ENCODE results near the gene MYO18B.
"Not testable (repeated sequence)": the region's sequence is repeated elsewhere in the genome, so short reads cannot be mapped to it uniquely, and the experiment has no call there.

MYO18B gene

DNA sequence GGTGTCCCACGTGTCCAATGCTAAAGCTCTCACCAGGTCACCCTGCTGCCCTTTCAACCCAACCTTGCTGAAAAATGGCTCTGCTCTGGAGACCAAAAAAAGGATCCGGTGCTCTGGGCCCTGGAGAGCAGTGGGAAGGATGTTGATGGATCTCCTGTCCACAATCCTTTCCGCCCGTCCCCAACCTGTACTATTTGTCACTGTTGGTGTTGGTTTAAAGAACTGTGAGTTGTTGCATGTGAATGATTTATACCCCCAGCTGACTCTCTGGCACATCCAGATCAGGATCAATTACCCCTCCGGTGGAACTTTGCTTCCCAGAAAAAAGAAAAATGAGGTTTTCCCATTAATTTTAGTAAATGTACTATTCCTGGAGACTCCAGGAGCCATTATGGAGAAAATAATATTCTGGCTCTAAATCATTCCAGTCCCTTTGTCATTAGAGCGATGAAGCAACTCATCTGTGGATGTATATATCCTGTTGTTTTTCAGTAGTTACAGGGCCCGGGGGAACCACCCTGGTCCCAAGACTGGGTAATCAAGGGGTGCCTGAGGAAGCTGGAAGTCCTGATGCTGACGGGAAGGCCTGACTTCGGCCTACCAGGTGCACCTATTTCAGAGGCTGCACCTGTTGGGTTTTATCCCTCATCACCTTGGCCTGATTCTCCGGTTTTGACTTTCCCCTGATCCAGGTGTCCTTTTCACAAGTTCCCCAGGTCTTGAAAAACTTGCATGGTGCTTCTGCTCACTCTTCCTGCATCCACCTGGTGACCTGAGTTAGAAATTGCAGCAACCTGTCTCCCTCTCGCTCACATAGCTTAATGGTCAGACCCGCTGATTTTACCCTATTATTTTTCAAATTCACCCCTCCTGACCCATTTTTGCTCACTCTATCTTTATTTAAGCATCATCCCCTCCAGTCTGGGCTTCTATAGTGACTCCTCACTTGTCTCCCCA is 218.1 kb downstream of the MYO18B start:
- DNase-seq, result no peak

DNA sequence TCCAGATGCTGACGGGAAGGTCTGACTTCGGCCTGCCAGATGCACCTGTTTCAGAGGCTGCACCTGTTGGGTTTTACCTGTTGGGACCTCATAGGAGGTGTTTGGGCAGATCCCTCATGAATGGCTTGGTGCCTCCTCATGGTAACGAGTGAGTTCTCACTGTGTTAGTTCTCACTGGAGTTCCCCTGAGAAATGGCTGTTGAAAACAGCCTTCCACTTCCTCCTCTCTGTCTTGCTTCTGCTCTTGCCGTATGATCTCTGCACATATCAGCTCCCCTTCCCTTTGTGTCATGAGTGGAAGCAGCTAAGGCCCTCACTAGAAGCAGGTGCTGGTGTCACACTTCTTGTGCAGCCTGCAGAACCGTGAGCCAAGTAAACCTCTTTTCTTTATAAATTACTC is 219.7 kb downstream of the MYO18B start:
- DNase-seq, result no peak

- no peak for DNase-seq
These were observed 220.7 kb downstream of the MYO18B start for GRCh38 chr22:25962711-25963110.

- DNase-seq, result no peak
These were observed 223.2 kb downstream of the MYO18B start for GRCh38 chr22:25964961-25965730.

DNA sequence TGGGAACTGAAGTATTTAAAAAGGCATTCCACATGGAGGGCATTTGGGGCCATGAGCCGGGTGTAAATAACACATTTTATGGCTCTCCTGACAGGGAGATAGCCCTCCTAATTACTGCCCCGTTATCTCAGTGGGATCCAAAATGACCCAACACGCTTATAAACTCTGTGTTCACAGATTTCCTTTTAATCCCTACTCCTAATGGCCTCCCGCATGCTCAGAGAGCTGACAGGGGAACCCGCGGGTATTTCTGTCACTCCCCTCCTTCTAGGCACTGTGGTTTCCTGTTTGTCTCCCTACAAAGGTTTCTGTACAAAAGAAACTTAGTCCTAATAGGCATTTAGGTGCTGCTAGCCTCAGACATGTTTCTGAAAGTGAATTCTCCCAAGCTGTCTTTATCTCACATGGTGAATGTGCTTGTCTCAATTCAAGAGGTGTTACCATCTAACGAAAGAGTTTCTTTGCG is 224.5 kb downstream of the MYO18B start:
- DNase-seq, result no peak

- DNase-seq, result no peak
These were observed 227.3 kb downstream of the MYO18B start for GRCh38 chr22:25969286-25969685.

DNA sequence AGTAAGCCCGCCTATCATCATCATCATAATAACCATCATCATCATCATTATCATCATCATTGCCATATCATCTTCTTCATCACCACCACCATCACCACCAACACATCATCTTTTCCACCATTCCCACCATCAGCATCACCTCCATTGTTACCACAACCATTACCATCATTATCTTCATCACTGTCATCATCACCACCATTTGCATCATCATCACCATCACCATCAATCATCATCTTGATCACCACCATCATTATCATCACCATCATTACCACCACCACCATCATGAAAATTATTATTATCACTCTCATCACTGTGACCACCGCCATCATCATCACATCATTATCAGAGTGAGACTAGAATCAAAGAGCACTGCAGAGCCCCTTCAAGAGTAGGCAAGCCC is 227.9 kb downstream of the MYO18B start:
- DNase-seq, result no peak

DNA sequence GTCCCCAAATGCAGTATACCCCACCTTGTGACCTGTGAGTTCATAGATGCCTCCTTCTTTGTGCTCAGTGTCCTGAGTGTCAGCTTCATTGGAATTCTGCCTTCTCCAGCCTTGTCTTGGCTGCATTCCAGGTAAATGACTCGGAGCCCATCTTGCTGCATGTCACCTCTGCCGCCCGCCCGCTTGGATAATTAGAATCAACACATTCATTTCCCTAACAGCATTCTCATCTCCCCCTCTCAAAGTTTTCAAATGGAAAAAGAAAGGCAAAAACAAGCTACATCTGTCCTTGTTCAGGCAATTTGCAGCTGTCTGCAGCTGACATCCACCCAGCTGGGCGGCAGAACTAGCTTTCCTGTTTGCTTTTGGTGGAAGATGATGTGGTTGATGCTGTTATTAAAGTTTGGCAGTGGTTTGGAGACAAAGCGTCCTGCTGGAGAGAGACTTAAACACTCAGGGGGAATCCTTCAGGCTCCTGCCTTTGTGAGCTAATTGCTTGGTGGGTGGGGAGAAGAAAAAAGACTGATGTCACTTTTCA is 228.5 kb downstream of the MYO18B start:
- DNase-seq, result peak; percentile 37

GRCh38 chr22:25970999-25971811 is 229.2 kb downstream of the MYO18B start:
- DNase-seq, result no peak

- DNase-seq, result no peak
These were observed 230.4 kb downstream of the MYO18B start for GRCh38 chr22:25972397-25972796.

- DNase-seq, result no peak
These were observed 234.4 kb downstream of the MYO18B start for GRCh38 chr22:25976356-25976755.

GRCh38 chr22:25979968-25980367 is 238.0 kb downstream of the MYO18B start:
- no peak for DNase-seq

DNA sequence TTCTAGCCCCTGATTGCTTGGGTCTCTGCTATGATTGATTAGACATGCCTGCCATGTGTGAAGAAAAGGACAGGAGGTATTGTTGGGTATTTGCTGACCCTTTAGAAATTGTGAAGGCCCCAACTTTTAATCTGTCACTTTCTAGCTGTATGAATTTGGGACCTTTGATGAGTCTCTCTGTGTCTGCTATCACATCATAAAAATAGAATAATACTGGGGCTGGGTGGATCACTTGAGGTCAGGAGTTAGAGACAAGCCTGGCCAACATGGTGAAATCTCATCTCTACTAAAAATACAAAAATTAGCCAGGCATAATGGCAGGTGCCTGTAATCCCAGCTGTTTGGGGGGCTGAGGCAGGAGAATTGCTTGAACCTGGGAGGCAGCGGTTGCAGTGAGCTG is 242.9 kb downstream of the MYO18B start:
- not testable (repeated sequence) for DNase-seq

DNA sequence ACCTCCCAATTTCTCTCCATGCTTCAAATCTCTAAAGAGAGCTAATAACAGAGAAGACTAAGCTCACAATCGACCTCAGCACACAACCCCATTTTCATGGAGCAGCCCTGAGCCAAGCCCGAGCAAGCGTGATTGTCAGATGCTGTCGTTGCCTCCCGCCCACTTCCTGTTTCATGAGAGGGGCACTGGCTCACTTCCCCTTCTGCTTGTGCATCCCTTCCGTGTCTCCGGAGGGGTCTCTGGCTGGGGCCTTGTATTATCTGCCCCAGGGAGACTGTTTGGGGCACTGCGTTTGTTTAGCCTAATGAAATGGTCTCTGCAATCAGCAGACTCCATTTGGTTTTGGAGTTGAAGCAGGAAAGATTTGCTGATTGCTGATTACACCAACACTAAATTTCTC is 246.0 kb downstream of the MYO18B start:
- no peak for DNase-seq

DNA sequence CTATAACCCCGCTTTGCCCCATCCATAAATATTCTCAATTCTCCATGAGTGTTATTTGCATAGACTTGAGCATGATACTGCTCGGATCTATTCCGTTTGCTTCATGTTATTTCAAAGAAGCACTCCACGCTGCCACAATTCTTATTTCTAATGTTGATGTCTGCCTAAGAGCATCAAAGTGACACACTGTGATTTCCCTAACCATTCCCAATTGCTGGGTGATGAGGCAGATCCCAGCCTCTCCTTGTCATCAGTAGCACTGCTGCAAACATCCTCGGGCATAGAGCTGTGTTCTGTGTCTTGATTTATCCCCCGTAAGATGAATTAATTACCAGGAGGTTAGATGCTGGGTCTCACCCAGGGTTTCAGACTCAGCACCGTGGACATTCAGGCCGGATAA is 249.0 kb downstream of the MYO18B start:
- no peak for DNase-seq

DNA sequence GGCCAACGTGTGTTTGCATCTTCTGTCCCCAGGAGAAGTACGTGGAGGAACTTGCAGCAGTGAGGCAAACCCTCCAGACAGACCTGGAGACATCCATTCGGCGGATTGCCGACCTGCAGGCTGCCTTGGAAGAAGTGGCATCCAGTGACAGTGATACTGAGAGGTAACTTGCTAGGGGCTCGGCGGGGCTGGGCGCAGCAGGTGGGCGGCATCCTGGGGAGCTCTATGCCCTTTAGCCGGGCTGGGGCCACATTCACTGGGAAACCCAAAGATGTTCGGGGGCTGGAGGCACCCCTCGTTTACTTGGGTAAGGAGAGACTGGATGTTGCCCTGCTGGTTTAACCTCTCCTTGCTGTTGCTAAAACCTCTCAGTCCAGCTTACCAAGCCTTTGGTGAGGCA is 250.3 kb downstream of the MYO18B start:
- no peak for DNase-seq

- DNase-seq, result no peak
These were observed 254.7 kb downstream of the MYO18B start for GRCh38 chr22:25996669-25997068.

GRCh38 chr22:25997886-25998775 is 256.1 kb downstream of the MYO18B start:
- DNase-seq, result no peak

DNA sequence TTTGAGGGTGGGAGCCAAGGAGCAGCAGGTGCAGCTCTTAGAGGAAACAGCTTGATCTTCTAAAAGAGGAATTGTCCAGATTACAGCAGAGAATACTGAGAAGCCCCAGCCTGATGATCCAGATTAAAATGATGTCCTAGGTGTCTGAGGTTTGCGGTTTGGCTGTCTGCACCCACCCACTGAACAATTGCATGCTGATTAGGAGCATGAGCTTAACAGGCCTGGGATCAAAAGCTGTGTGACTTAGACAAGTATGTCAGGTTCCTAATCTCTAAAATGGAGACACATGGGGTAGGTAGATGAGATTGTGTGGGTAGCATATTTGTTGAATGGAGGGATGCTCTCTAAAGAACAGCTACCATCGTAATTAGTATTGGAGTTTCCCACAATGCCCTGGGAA is 260.5 kb downstream of the MYO18B start:
- DNase-seq, result no peak

DNA sequence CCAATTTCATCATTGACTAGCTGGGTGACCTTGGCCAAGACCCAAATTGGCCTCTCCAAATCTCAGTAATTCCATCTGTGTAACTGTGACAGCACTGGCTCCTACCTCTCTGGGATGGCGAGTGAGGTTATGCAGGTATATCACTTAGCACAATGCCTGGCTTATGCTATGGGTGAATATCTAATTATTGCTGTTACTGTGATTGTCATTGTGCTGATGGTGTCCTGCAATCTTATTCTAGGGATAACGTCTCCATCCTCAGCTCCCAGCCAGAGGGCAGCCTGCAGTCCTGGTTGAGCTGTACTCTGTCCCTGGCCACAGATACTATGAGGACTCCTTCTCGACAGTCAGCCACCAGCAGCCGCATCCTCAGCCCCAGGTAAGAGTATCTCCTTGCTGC is 262.5 kb downstream of the MYO18B start:
- DNase-seq, result no peak

DNA sequence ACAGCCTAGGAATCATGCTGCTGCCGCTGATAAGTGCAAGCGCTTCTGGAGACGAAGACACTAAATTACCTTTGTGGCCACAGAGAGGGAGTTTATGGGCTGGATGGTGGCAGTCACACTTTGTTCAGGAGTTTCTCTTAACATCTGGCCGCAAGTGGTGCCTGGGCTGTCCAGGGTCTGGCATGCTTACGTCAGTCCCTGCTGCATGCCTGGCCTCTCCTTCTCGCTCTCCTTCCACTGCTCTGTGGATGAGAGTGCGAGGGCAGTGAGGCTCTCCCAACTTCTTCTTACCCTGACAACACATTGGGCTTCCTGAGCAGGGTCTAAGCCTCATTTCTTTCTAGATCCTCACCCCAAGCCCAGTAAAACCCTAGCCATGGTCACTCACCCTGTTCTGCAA is 266.6 kb downstream of the MYO18B start:
- DNase-seq, result no peak

- no peak for DNase-seq
These were observed 274.9 kb downstream of the MYO18B start for GRCh38 chr22:26016916-26017315.
